ENCODE results near the gene PTPN5.

GRCh38 chr11:18761144-18761543, 30.5 kb downstream of the PTPN5 start:
- no peak for TF ChIP-seq EZH2 (IDR thresholded peaks at IDR 0.05)
- TF ChIP-seq POLR2AphosphoS5 (IDR thresholded peaks at IDR 0.05; ENCODE audit: borderline replicate concordance, low read depth, low read length), result no peak
- TF ChIP-seq FOXP2 (optimal IDR thresholded peaks at IDR 0.05; ENCODE audit: control extremely low read depth, extremely low read length, insufficient read depth), result no peak
